Measurements from ENCODE around the gene HSD17B4.
"Not testable (repeated sequence)": the region's sequence is repeated elsewhere in the genome, so short reads cannot be mapped to it uniquely, and the experiment has no call there.

Gene HSD17B4

DNA sequence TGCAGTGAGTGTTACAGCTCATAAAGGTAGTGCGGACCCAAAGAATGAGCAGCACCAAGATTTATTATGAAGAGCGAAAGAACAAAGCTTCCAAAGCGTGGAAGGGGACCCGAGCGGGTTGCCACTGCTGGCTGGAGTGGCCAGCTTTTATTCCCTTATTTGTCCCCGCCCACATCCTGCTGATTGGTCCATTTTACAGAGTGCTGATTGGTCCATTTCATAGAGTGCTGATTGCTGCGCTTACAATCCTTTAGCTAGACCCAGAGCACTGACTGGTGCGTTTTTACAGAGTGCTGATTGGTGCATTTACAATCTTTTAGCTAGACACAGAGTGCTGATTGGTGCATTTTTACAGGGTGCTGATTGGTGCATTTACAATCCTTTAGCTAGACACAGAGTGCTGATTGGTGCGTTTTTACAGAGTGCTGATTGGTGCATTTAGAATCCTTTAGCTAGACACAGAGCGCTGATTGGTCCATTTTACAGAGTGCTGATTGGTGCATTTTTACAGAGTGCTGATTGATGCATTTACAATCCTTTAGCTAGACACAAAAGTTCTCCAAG lies 19.5 kb upstream of the HSD17B4 start:
- DNase-seq = not testable (repeated sequence)

DNA sequence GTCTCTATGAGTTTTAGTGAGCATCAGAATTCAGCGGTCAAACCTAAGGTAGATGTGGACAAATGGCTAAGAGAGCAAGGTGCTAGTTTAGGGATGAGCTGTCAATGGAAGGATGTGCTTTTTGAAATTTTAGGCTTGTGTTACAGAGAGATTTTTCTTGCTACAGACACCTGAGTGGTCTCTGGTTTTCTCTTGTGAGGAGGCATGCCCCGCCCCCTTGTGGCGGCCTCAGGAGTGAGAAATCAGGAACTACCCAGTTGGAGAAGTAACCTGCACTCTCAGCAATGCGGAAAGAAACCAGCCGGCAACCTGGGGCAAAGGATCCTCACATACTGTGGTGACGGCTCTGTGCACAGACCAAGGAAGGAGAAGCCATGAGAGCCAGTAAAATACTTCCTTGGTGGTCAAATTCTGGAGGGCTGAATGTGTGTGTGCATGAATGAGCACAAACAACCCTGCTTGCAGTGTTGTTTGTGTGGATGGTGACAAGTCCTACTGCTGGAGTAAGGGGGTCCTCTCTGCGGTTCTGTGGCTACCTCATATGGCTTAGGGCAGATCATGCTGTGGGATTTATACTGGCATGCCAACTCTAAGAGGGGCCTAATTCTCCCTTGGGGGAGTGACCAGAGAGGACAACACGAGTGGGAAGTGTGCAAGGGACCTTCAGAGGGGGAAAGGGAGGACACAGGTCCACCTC lies 16.7 kb upstream of the HSD17B4 start:
- DNase-seq = peak; percentile 73

DNA sequence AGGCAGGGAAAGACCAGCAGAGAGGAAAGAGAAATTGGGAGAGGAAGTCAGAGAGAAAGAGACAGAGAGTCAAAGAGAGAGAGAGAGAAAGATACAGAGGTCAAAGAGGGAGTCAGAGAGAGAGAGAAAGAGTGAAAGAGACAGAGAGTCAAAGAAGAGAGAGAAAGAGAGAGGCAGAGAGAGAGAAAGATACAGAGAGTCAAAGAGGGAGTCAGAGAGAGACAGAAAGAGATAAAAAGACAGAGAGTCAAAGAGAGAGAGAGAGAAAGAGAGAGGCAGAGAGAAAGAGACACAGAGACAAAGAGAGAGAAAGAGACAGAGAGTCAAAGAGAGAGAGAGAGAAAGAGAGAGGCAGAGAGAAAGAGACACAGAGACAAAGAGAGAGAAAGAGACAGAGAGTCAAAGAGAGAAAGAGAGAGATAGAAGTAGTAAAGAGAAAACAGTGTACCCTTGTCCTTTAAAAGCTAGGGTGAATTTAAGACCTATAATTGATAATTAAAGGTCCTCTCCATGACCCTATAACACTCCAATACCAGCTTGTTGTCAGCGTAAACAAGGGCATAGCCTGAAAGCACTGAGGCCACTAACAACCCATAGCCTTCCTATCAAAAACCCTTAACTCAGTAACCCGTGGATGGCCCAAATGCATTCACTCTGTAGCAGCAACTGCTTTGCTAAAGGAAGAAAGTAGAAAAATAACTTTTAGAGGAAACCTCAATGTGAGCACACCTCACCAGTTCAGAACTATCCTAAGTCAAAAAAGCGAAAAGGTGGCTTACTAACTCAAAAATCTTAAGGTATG lies 14.3 kb upstream of the HSD17B4 start:
- not testable (repeated sequence) for DNase-seq

DNA sequence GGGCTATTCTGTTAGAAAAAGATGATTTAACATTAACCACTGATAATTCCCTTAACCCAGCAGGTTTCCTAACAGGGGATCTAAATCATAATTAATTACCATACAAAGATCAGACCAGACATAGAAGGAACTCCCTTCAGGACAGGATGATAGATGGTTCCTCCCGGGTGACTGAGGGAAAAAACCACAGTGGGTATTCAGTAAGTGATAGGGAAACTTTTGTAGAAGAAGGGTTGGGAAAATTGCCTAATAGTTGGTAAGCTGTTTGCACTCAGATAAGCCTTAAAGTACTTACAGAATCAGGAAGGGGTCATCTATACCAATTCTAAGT lies 13.7 kb upstream of the HSD17B4 start:
- DNase-seq = peak; percentile 22

DNA sequence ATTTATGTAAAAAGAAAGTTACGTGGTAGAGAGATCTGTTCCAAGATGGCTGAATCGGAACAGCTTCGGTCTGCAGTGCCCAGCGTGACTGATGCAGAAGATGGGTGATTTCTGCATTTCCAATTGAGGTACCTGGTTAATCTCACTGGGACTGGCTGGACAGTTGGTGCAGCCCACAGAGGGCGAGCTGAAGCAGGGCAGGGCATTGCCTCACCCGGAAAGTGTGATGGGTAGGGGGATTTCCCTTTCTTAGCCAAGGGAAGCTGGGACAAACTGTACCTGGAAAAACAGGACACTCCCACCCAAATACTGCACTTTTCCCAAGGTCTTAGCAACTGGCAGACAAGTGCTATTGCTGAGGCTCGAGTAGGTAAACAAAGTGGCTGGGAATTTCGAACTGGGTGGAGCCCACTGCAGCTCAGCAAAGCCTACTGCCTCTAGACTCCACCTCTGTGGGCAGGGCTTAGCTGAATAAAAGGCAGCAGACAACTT lies 13.1 kb upstream of the HSD17B4 start:
- DNase-seq = no peak

DNA sequence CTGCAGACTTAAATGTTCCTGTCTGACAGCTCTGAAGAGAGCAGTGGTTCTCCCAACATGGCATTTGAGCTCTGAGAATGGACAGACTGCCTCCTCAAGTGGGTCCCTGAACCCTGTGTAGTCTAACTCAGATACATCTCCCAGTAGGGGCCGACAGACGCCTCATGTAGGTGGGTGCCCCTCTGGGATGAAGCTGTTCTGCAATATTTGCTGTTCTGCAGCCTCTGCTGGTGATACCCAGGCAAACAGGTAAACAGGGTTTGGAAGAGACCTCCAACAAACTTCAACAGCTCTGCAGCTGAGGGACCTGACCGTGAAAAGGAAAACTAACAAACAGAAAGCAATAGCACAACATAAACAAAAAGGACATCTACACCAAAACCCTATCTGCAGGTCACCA lies 12.7 kb upstream of the HSD17B4 start:
- DNase-seq = not testable (repeated sequence)

DNA sequence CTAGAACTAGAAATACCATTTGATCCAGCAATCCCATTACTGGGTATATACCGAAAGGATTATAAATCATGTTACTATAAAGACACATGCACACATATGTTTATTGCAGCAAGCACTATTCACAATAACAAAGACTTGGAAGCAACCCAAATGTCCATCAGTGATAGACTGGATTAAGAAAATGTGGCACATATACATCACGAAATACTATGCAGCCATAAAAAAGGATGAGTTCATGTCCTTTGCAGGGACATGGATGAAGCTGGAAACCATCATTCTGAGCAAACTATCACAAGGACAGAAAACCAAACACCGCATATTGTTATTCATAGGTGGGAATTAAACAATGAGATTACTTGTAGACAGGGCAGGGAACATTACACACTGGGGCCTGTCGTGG lies 7.7 kb upstream of the HSD17B4 start:
- DNase-seq = not testable (repeated sequence)

DNA sequence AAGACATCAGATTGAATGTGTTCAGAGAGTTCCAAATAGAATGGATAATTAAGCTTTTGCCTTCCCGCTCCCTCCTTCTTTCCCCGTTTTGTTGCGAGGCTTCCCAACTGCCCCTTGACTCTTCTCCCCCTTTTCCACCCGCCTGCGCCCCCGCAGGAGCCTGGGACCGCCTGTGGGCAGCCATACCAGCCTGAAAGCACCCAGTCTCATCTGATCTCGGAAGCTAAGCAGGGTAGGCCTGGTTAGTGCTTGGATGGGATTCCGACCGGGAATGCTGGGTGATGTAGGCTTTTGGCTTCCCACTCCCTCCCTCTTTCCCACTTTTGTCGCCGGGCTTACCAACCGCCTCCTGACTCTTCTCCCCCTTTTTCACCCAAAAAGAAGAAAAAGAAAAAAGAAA lies 6.8 kb upstream of the HSD17B4 start:
- no peak for DNase-seq

DNA sequence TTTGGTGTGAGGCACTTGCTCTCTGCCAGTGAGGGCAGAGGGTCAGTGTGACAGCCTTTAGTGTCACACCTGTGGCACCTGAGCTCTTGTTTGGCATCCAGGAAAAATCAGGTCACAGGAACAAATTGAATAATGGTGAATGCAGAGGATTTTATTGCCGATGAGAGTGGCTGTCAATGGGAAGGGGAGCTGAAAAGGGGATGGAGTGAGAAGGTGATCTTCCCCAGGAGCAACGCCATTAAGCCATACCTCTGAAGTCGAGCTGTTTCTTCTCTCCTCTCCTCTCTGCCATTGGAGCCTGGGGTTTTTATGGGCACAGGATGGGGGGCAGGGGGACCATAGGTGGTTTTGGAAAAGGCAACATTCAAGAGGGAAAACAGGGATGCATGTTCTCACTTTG lies 2.4 kb upstream of the HSD17B4 start:
- no peak for DNase-seq

DNA sequence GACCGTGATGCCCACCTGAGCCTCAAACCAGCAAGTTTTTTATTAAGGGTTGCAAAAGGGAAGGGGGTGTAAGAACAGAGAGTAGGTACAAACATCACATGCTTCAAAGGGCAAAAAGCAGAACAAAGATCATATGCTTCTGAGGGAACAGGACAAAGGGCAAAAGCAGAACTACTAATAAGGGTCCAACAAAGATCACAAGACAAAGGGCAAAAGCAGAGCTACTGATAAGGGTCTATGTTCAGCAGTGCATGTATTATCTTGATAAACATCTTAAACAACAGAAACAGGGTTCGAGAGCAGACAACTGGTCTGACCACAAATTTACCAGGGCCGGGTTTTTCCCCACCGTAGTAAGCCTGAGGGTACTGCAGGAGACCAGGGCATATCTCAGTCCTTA lies 1.7 kb upstream of the HSD17B4 start:
- DNase-seq = not testable (repeated sequence)

DNA sequence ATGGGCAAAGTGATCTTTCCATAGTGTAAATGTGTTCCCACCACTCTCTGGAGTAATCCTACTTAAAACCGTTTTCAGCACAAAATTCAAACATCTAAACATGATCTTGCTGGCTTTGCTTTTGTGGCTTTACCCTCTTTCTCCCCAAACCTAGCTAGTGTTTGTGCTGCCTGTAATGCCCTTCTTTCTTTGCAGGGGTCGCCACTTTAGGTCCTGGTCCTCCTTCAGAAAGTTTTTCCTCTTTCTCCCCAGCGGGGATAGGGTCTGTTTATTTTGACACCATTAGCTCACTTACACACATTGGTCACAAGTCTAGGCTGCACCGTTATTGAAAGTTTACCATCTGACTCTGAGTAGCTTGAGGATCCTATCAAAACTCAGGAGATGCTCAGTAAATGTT lies 736 bp upstream of the HSD17B4 start:
- DNase-seq = no peak

DNA sequence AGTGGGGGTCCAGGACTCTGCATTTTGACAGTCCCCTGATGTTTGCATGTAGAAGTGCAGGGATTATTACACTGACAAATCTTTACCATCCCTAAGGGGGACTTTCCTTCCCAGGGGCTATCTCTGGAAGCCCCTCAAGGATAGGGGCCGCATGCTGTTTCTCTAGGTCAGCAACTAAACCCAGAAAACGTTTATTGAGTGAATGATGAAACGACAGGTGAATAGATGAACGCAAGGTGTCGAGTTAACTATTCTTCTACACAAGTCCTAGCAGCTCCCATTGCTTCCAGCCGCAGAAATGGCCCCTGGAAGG lies 281 bp upstream of the HSD17B4 start:
- no peak for DNase-seq

DNA sequence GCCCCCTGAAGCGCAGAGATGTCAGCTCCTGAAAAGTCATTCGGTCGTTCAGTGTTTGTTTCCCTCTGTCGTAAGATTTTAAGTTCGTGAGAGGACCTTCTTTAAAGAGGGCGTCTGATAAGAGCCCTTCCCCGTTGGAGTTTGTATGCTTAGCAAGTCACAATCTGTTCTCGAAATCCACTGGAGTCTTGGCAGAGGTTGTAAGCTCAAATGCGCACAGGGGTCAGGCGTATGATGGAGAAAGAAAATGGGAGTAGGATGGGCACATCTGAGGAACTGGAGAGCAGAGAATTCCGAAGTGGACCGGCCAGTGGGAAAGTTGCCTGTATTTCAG lies 710 bp downstream of the HSD17B4 start:
- DNase-seq = no peak

DNA sequence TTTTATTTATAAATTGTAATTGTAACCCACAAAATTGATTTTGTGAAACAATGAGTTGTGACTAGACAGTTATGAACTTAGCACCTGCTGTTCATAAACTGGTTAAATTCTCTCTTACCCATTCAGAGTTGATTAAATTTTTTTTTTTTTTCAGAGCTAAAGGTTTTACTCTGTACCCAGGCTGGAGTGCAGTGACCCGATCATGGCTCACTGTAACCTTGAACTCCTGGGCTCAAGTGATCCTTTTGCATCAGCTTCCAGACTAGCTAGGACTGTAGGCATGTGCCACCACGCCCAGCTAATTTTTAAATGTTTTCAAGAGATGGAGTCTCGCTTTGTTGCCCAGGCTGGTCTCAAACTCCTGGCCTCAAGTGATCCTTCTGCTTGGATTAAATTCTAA lies 1.9 kb downstream of the HSD17B4 start:
- no peak for DNase-seq

DNA sequence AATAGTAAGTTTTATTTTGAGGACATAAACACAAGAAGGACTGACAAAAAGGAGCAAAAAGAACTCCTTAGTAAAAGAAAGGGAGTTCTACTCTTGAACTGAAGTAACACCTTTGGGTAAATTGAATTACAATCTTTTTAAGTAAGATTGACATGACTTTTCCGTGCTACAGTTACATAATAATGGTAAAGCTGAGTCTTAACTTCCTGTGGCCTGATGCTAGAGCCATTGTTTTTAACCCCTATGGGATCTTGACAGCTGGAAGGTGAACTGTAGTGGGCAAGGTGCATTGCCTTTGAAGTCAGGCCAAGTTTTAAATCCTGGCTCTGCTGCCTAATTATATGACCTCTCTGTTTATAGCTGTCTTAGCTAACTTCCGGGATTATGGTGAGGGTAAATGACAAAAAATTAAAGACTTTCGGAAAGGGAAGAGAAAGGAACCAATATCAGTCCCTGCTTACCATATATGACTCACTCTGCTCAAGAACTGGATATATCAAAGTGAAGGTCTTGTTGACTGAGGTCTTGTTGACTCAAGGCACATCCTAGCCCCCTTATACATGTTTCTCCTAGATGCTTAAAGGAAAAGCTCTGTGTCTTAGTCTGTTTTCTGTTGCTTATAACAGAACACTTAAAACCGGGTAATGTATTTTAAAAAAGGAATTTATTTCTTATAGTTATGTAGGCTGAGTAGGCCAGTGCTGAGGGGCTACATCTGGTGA lies 6.8 kb downstream of the HSD17B4 start:
- no peak for DNase-seq

DNA sequence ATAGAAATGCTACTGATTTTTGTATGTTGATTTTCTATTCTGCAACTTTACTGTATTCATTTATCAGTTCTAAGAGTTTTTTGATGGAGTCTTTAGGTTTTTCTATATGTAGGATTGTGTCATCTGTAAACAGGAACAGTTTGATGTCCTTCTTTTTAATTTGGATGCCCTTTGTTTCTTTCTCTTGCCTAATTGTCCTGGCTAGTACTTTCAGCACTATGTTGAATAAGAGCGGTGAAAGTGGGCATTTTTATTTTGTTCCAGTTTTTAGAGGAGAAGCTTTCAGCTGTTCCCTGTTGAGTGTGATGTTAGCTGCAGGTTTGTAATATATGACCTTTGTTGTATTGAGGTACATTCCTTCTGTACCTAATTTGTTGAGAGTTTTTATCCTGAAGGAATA lies 13.3 kb downstream of the HSD17B4 start:
- no peak for DNase-seq

DNA sequence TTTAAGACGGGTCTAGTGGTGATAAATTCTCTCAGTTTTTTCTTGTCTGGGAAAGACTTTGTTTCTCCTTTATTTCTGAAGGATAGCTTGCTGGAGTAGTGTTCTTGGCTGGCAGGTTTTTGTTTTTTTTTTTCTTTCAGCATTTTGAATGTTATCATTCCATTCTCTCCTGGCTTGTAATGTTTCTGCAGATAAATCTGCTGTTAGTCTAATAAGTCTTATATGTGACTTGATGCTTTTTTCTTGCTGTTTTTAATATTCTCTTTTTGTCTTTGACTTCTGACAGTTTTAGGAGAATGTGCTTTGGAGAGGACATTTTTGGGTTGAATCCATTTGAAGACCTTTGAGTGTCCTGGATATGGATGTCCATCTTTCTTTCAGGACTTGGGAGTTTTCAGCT lies 16.0 kb downstream of the HSD17B4 start:
- DNase-seq = no peak

DNA sequence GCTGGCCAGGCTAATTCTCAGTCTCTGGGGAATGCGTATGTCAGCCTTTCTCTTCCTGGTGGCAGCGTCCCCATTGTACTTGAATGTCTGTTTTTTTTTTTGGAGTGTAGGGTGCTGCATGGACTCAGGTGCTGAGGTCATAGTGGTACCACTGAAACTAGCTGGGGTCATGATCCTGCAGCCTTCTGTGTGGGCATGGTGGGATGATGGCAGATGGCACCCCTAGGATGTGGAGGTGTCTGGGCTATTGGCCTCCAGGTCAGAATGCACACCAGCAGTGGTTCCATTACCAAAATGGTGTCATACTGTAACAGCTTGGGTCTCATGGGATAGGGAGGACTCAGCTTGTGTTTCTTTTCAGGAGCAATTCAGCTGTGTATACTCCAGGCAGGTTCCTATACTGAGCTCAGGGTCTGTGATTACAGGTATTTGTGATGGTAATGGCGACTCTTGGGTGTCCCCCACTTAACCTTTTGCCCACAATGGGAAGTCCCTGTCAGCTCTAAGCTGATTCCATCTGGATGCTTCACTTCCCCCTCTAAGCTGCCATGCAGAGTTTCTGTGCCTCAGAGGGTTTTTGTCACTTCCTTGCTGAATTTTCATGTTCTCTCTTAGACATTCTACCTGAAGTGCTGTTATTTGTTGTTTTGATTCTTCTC lies 17.9 kb downstream of the HSD17B4 start:
- DNase-seq = no peak

DNA sequence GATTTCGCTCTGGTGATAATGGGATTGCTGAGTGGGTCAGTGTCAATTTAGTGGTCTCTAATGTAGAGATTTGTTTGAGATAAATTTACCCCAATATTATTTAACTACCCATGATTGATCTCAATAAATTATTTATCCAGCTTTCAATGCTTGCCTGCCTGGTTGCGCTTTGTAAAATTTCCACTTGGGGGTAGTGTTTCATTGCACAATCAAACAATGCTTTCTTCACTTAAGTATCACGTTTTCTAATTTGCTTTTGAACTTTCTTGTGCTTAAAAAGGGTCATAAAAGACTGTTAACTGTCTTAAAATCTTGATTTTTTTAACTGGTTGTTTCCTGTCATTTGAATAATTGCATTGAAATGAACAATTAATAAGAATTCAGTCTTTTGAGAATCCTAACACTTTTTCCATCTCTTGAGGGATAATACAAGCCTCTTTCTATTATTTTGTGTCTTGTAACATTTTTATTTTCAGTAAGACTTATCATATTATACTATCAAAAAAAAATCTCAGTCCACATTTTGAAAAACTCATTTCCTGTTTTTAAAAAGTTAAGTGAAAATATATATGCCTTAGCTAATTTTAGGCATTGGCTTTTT lies 18.7 kb downstream of the HSD17B4 start:
- DNase-seq = no peak

DNA sequence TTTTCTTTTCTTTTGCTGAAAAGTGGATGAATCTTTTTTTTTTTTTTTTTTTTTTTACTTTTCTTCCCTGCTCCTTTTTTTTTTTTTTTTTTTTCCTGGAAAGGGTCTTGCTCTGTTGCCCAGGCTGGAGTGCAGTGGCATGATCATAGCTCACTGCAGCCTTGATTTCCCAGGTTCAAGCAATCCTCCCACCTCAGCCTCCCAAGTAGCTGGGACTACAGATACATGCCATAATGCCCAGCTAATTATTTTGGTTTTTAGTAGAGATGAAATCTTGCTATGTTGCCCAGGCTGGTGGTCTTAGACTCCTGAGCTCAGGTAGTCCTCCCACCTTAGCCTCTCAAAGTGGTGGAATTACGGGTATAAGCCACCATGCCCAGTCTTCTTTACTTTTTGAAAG lies 20.9 kb downstream of the HSD17B4 start:
- DNase-seq = no peak

DNA sequence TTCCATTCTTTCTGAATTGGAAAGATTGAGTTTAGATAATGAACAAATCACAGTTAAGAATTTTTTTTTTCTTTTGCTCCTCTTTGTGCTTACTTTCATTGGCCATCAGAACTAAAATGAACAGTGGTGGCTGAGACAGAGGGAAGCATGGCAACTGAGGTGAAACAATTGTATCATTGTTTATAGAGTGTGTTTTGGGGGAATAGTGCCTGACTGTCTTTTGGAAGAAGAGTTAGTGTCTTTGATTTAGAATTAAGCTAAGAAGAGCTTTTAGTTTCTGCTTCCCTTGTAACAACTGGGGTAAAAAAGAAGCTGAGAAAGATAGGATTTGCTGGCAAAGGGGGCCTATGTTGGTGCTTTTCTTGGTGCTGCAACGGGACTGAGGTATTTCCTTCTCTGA lies 24.0 kb downstream of the HSD17B4 start:
- DNase-seq = no peak

DNA sequence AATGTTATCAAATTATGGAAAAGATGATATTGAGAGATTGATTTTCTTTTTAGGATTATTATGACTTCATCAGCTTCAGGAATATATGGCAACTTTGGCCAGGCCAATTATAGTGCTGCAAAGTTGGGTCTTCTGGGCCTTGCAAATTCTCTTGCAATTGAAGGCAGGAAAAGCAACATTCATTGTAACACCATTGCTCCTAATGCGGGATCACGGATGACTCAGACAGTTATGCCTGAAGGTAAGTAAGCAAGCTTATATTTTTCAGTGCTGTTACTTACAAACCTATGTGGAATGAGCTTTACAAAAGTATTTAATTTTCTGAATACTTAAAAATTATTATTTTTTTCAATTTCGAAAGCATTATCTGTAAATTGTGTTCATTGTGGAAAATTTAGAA lies 26.5 kb downstream of the HSD17B4 start:
- no peak for DNase-seq

DNA sequence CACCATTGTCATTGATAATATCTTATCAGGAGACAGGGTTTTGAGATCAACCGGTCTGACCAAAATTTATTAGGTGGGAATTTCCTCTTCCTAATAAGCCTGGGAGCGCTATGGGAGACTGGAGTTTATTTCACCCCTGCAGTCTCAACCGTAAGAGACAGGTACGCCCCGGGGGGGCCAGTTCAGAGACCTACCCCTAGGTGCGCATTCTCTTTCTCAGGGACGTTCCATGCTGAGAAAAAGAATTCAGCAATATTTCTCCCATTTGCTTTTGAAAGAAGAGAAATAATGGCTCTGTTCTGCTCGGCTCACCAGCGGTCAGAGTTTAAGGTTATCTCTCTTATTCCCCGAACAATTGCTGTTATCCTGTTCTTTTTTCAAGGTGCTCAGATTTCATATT lies 28.3 kb downstream of the HSD17B4 start:
- DNase-seq = not testable (repeated sequence)
